HG03025 (cell line): ENCODE measurements around the gene VMAC.
"Not testable (repeated sequence)": the region's sequence is repeated elsewhere in the genome, so short reads cannot be mapped to it uniquely, and the experiment has no call there.

Experiments
- ATAC-seq: cut with Tn5 transposase; IDR thresholded peaks from one replicate; pipeline ENCODE4 v1.9.1; 2021; ENCODE audit warnings: mild to moderate bottlenecking, moderate library complexity; ENCODE audit not compliant: unreplicated experiment, low FRiP score

Gene VMAC

GRCh38 chr19:5883157-5883873 lies 21.4 kb upstream of the VMAC start:
- not testable (repeated sequence) for ATAC-seq

- ATAC-seq, result not testable (repeated sequence)
Measured at GRCh38 chr19:5884065-5884811, 20.4 kb upstream of the VMAC start.

- no peak for ATAC-seq
Measured at GRCh38 chr19:5889288-5889971, 15.2 kb upstream of the VMAC start.

GRCh38 chr19:5890099-5890498 lies 14.6 kb upstream of the VMAC start:
- no peak for ATAC-seq

- ATAC-seq, result no peak
Measured at GRCh38 chr19:5891572-5891937, 13.1 kb upstream of the VMAC start.

GRCh38 chr19:5891938-5892771 lies 12.5 kb upstream of the VMAC start:
- ATAC-seq, result no peak

- no peak for ATAC-seq
Measured at GRCh38 chr19:5892772-5893275, 11.8 kb upstream of the VMAC start.

GRCh38 chr19:5893296-5893903 lies 11.3 kb upstream of the VMAC start:
- no peak for ATAC-seq

GRCh38 chr19:5893907-5894703 lies 10.6 kb upstream of the VMAC start:
- no peak for ATAC-seq

- ATAC-seq, result no peak
Measured at GRCh38 chr19:5894704-5895349, 9.8 kb upstream of the VMAC start.

GRCh38 chr19:5895409-5895808 lies 9.3 kb upstream of the VMAC start:
- no peak for ATAC-seq

- no peak for ATAC-seq
Measured at GRCh38 chr19:5895890-5896289, 8.8 kb upstream of the VMAC start.

- ATAC-seq, result no peak
Measured at GRCh38 chr19:5896365-5897076, 8.2 kb upstream of the VMAC start.

GRCh38 chr19:5897189-5897969 lies 7.3 kb upstream of the VMAC start:
- ATAC-seq, result no peak

GRCh38 chr19:5899728-5900526 lies 4.7 kb upstream of the VMAC start:
- no peak for ATAC-seq

- ATAC-seq, result no peak
Measured at GRCh38 chr19:5900976-5901375, 3.7 kb upstream of the VMAC start.
